LoVo (cell line): ENCODE measurements around the gene MAGEB17.

Experiments
- DNase-seq: peaks from one replicate; pipeline ENCODE4 v3.0.0-alpha.2; 2016; ENCODE audit warnings: low spot score

The MAGEB17 gene

DNA sequence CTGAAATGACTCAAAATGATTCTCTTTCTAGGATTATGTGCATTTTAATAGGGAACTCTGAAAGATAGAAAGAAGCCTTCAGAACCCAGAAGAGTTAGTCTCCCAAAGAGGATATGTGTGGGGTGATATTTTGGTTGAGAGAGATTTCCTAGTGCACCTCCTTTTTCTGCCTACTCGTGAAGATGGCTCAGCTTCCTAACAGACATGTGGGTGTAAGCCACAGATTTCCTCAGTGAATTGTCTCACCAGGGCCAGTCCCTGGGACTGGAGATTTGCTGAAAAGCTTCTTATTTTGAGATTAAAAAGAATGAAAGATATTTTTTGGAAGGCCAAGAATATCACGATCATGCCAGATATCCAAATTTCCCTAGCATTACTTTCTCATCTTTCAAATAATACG is 42.8 kb downstream of the MAGEB17 start:
- DNase-seq: no peak

DNA sequence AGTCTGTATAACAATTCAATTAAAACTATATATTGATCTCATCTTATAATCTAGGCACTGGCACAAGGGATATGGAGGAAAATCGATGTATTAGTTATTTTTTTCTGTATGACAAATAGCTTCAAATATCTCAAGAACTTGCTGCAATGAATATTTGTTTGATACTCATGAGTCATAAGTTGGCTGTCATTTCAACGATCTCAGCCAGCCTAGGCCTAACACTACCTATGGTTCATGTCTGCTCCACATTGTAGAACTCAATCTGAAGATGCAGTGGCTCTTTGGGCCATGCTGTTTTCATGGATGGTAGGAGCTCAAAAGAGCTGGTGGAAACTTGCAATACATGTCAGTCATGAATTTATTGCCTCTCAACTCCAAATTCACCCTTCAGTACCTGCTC is 44.7 kb downstream of the MAGEB17 start:
- no peak for DNase-seq

DNA sequence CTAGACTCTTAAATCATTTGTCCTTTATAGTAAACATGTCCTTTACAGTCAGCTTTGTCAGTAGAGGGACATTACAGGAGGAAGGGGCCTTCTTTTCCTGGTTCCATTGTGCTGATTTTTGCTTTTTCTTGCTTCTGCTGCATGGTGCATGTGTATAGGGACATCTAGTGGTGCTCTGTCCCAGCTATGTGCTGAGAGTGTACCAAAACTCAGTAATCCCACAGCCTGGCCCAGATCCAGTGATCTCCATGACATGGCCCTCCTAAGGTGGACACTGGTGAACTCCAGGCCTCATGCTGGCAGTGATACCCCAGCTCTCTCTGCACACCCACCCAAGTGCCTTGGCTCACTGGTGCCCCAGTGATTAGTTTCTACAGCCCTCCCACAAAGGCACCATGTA is 45.2 kb downstream of the MAGEB17 start:
- no peak for DNase-seq

DNA sequence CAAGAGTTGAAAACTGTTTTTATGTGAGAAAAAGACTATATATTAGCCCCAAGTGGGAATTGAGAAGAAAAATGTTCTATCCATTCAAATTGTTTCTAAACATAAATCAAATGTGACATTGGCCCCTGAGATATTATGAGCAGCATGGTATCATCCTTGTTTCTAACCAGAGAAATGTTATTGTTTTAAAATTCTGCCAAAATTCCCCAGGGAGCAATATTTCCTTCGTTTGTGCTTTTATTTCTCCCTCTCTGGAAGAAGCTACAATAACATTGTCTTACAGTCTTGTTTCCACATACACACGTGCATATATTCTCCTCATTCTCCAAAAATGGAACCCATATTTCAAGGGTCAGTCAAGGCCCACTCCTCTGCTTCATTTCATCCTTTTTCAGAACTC is 46.7 kb downstream of the MAGEB17 start:
- DNase-seq: no peak

DNA sequence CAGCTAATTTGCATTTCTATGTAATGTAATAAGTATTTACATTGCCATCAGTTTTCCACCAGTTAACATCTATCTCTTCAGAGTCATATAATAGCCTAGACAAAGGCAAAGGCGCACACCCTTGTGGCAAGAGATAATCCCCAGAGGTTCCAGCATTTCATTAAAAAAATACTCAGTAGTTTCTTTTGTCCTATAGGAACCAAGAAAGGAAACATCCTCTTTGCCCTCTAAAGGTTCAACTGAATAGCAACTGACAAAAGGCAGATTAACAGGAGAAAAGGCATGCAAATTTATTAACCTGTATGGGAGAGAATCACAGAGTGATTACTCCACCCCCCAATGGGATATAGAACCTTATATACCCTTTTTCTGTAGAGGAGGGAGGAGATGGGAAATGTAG is 48.4 kb downstream of the MAGEB17 start:
- DNase-seq: no peak
